ENCODE data around the gene CAPS. TPM values are rescaled to one million over a fixed set of nuclear protein-coding genes. Genes with fewer than 3 reads are reported as not detected.
"Not testable (repeated sequence)": the region's sequence is repeated elsewhere in the genome, so short reads cannot be mapped to it uniquely, and the experiment has no call there.

Gene CAPS
- total RNA-seq, 1 donor from 2014 or later: 30.8 TPM

DNA sequence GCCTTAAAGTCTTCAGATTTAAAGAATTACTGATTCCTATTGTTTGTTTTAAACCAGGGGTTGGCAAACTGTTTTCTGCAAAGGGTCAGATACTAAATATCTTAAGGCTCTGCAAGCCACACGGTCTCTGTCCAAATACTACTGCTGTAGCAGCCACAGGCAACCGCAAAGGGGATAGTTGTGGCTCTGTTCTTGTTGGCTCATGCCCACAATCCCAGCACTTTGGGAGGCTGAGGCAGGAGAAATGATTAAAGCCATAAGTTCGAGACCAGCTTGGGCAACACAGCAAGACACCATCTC lies 41.5 kb downstream of the CAPS start:
- DNase-seq (ENCODE audit: low spot score): no peak

DNA sequence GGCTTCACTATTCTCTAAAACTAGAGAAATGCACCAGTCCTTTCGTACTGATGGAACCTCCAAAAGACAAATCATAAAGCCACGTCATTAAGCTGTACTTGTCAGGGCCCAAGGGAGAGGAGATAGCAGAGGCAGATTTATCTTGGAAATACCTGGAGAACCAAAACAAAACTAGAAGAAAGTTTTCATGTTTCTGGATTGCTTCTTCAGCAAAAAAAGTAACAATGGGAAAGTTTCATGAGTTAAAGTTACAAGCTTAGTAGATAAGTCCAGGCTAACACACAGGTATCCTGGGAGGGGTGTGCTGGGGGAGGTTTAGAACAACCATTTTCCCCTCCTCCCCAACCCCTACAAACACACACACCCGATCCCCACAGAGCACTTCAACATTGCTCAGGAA lies 42.3 kb downstream of the CAPS start:
- no peak for DNase-seq (ENCODE audit: low spot score)

DNA sequence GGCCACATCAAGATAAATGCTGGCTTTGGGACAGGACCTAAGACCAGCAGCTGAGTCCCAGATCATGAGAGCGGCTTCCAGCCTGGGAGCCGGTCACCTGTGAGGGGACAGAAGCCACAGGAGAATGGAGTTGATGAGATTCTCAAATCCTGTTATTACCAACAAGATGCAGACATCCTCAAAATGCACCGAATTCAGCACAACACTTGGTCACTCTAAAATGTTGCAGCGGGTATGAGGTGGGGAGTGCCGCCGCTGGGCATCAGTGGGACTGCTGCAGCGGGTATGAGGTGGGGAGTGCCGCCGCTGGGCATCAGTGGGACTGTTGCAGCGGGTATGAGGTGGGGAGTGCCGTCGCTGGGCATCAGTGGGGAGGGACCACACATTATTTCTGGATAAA lies 42.7 kb downstream of the CAPS start:
- DNase-seq (ENCODE audit: low spot score): no peak

DNA sequence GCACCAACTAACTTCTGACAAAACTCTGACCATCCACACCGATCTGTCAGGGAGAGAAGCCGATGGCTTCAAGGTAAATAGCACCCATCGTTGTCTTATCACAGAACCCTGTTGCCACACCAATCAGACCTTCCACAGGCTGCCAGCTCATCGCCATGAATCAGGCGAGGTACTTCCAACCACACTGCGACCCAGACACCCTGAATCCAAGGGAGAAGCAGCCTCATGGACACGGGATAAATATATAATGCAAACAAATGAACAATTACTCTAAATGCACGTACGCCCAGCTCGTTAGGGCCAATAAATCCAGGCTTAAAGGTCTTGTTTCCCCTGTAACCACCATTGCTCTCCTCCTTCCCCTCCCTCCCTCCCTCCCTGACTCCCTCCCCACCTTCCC lies 43.1 kb downstream of the CAPS start:
- DNase-seq (ENCODE audit: low spot score): no peak

DNA sequence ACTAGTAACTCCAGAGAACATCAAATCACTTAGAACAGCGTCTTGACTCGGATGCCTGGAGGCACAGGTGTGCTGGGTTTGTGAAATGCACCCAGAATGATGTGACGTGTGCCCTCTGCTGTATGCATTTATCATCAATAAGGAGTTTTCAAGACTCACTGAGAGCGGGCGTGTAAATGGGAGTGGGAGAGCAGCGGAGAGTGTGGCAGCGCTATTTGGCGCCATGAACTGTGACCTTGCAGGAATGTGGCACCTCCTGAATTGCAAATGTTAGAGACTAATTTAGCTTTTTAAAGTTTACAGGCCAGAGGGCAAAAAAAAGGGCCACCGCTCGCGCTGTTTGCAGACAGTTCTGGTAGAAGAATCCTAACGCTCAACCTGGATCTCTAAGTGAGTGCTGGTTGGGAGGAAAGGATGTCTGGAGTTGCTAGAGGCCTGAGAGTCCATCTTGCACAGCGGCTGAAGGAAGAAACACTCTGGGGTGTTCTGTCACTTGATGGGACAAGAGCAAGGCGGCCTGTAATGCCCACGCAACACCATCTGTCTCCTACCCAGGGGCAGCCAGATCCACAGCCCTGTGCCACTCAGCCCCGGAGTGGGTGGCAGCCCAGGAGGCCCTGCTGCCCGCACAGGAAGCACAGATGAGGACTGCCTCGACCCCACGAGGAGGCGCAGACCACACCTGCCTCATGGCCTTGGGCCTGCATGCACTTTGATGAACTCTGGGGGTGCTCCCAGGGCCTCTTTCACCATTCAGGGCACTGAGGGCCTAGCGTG lies 44.2 kb downstream of the CAPS start:
- no peak for DNase-seq (ENCODE audit: low spot score)

DNA sequence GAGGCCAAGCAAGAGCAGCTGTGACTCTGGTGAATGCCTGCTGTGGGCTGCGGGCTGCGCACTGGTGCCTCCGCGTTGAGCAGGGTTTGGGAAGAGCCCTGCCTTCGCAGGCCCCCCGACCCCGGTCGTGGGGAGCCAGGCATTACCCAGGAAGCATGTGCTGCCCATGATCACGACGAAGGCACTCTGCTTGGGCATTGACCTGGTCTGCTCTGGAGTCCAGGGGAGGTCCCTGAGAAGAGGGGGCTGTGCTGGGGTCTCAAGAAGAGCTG lies 44.7 kb downstream of the CAPS start:
- DNase-seq (ENCODE audit: low spot score): no peak

DNA sequence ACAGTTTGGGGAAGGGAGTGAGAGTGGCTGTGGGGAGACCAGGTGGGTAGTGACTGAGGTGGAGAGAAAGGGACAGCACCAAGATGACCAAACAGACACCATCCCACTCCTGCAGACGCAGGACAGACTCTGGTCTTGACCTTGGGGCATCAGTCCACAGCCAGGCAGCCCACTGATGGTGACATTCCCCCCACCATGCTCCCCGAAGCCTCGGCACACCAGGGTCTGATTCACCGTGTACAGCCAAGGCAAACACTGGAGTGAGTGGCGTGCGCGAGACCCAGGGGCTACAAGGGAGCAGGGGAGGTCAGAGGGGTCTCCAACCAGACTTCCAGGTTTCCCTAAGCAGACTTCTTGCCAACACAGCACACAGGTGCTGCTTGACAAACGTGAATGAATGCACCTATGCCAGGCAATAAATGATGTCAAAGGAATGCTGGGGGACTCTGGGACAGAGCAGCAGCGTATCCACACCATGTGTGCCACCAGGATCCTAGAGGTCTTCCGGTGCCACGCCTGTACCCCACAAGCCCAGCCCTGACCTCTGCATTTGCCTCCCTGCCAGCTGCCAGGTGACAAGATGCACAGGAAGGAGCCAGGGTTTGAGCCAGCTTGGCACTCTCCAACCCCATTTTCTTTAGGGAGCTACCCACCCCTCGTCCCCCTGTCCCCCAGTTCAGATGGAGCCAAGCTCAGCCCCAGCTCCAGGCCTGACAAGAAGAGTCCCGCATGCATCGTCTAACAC lies 45.4 kb downstream of the CAPS start:
- DNase-seq (ENCODE audit: low spot score): no peak

DNA sequence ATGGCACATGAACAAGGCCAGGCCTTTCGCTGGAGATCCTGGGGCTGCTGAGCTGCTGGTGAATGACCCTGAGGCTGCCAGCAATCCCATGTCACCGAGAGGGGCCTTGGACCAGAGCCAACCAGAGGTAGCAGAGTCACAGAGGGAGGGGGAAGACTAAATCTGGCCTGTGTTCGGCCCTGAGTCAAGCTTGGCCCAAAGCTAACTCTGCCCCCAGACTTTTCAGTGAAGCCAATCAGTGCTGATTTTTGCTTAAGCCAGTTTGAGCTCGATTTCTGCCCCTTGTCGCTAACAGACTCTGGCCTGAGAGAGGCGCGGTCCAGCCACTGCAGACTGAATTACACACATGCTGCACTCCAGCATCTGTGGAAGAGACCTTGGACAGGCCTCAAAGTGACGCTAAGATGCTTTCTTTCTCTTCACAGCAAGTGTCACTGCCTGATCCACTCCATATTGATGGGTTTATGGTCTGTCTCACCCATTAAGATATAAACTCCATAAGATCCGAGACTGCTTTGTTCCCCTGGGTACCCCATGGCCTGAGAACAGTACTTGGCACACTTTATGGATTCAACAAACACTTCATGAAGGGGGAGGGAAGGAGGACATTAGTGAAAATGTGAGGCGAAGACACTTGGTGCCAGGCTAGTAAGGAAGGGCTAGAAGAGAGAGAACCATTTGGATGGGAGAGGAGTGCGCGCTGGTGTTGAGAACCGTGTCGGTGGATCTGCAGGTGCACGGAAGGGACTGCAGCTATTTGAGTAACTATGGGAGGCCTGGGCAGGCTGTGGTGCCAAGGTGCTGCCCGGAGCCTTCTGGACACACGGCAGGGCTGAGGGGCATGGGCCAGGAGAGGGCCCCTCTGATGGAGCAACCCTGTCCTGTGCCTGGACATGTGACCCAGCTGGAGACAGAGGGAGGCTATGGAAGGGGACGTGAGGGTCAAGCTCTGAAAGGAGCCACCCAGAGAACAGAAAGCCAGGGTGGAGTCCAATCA lies 46.2 kb downstream of the CAPS start:
- no peak for DNase-seq (ENCODE audit: low spot score)

DNA sequence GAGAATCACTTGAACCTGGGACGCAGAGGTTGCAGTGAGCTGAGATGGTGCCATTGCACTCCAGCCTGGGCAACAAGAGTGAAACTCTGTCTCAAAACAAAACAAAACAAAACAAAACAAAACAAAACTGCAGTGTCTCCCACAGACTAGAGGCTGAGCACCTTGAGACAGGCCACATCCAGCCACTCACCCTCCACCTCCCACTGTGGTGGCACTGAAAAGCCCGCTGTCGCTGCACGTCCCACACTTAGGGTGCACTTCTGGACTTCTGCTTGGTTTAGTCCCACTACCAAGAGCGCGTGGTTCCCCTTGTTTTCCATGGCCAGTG lies 47.6 kb downstream of the CAPS start:
- DNase-seq (ENCODE audit: low spot score): not testable (repeated sequence)

DNA sequence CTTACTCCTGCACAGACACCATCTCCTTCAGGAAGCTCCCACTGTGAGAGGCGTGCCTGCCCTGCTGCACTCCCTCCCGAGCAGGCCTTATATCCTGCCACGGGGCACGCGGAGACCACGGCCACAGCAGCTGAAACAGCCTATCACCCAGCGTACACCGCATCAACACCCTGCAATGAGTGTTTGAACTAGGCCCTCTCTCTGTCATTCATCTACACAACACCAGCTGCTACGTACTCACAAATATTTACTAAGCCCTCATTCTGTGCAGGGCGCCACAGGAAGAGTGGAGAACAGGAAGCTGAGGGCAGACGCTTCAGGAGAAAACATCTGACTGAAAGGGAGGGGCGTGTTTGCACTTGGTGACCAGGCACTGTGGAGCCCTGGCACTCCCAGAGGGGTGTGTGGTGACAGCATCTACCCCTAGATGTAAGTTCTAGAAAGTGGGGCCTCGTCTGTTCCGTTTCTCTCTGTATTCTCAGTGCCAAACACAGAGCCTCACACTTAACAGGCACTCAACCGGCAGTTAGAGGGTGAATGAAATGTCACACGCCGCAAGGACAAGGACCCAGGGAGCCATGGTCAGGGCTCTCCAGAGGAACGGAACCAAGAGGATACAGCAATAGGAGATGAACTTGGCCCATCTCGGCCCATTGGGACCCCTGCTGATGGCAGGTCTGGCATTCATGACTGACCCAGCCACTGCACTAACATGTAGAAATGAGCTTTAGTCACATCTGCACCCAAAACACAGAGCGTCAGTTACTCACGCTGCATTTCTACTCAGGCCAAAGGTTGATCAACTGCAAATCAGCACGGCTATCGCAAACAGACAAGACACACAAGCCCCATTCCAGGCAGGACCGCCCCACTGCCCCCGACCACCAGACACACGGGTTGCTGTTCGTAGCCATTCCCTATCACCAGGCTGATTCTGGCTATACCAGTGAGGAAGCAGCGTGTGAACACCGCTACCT lies 48.2 kb downstream of the CAPS start:
- DNase-seq (ENCODE audit: low spot score): peak; percentile 66

DNA sequence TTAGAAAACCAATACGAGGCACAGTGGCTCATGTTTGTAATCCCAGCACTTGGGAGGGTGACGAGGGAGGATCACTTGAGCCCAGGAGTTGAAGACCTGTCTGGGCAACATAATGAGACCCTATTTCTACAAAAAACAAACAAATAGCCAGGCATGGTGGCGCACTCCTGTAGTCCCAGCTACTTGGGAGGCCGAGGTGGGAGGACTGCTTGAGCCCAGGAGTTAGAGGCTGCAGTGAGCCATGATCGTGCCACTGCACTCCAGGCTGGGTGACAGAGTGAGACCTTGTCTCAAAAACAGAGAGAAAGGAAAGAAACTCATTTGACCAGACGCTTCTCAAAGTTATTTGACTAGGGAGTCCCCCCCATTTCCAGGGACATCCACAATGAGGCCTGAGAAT lies 49.2 kb downstream of the CAPS start:
- DNase-seq (ENCODE audit: low spot score): not testable (repeated sequence)

DNA sequence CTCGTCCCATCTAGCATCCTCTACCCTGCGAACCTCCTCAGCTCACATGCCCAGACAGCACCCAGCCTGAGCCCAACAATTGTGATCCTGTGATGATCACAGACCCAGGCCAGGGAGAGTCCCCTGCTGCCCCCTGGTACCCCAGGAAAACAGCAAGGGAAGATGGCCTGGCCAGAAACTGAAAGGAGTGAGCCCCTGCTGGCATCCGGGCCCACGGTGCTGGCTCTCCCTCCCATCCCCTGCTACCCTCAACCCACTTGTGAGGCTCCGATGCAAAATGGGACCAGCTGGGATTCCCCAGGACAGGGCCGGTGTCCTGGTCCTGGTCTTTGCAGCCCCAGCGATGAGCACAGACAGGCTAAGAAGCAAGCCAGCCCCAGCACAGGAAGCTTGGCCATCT lies 49.8 kb downstream of the CAPS start:
- DNase-seq (ENCODE audit: low spot score): no peak

DNA sequence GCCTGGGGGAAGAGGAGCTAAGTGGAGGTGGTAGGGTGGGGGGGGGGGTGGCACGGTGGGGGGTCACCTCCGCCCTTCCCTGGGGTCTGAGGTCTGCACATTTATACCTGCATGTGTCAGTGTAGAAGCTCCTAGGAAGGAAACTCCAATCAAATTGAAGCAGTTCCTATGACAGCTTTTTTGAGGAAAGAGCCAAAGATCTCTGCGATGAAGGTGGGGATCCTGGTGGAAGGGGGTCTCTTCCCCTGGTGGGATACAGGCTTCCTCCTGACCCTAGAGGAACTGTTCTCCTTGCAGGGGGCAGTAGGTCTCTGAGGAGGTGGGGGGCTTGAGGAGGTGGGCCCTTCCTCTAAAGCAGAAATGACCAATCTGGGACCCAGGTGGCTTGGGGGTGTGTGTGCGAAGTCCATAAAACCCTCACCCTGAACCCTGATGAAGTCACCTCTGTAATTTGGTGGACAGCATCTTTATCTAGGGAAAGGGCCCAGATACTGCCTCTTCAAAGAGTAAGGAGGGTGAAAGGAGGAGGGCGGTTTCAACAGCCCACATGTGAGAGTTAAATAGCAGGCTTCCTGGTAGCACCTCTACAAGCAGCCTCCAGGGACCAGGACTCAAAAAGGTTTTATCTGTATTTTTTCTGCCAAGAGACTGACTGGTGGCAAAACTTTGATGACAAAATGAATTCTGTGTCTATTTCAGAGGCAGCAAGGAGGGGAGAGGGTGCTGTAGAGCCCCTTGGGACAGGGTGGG lies 50.9 kb downstream of the CAPS start:
- no peak for DNase-seq (ENCODE audit: low spot score)

Other genes starting within 250 kb of the CAPS start
- 18.8 TPM for gene MICOS13, start 233.7 kb upstream of the CAPS start, total RNA-seq (ENCODE audit: insufficient read depth, low replicate concordance)
- gene HSD11B1L, start 233.2 kb upstream of the CAPS start, total RNA-seq (ENCODE audit: insufficient read depth, low replicate concordance): 14.9 TPM
- gene RPL36, start 224.0 kb upstream of the CAPS start, total RNA-seq (ENCODE audit: insufficient read depth, low replicate concordance): 530 TPM
- 32.5 TPM for gene LONP1, start 194.1 kb upstream of the CAPS start, total RNA-seq (ENCODE audit: insufficient read depth, low replicate concordance)
- gene CATSPERD, start 193.6 kb upstream of the CAPS start, total RNA-seq (ENCODE audit: insufficient read depth, low replicate concordance): not detected
- 3.4 TPM for gene PRR22, start 129.5 kb upstream of the CAPS start, total RNA-seq (ENCODE audit: insufficient read depth, low replicate concordance)
- gene DUS3L, start 123.1 kb upstream of the CAPS start, total RNA-seq (ENCODE audit: insufficient read depth, low replicate concordance): 164 TPM
- gene NRTN, start 109.2 kb upstream of the CAPS start, total RNA-seq (ENCODE audit: insufficient read depth, low replicate concordance): 0.72 TPM
- 1.7 TPM for gene FUT6, start 74.6 kb upstream of the CAPS start, total RNA-seq (ENCODE audit: insufficient read depth, low replicate concordance)
- 4.8 TPM for gene FUT3, start 62.8 kb upstream of the CAPS start, total RNA-seq (ENCODE audit: insufficient read depth, low replicate concordance)
- gene FUT5, start 43.7 kb upstream of the CAPS start, total RNA-seq (ENCODE audit: insufficient read depth, low replicate concordance): not detected
- 245 TPM for gene NDUFA11, start 10.5 kb upstream of the CAPS start, total RNA-seq (ENCODE audit: insufficient read depth, low replicate concordance)
- gene VMAC, start 9.4 kb upstream of the CAPS start, total RNA-seq (ENCODE audit: insufficient read depth, low replicate concordance): 9.1 TPM
- 38.8 TPM for gene RANBP3, start 63.9 kb downstream of the CAPS start, total RNA-seq (ENCODE audit: insufficient read depth, low replicate concordance)
- gene RFX2, start 196.2 kb downstream of the CAPS start, total RNA-seq (ENCODE audit: insufficient read depth, low replicate concordance): 15.4 TPM
- gene ACSBG2, start 221.4 kb downstream of the CAPS start, total RNA-seq (ENCODE audit: insufficient read depth, low replicate concordance): not detected

Data from umbilical cord (tissue), 2 donors.